HG03575 (cell line): ENCODE results near the gene JADE2.
"Not testable (repeated sequence)": the region's sequence is repeated elsewhere in the genome, so short reads cannot be mapped to it uniquely, and the experiment has no call there.

ENCODE experiments used
- ATAC-seq: cut with Tn5 transposase; IDR thresholded peaks from one replicate; pipeline ENCODE4 v1.9.1; 2021; ENCODE audit not compliant: unreplicated experiment, insufficient number of reproducible peaks, low FRiP score; ENCODE audit errors: extremely low read depth

Gene JADE2

DNA sequence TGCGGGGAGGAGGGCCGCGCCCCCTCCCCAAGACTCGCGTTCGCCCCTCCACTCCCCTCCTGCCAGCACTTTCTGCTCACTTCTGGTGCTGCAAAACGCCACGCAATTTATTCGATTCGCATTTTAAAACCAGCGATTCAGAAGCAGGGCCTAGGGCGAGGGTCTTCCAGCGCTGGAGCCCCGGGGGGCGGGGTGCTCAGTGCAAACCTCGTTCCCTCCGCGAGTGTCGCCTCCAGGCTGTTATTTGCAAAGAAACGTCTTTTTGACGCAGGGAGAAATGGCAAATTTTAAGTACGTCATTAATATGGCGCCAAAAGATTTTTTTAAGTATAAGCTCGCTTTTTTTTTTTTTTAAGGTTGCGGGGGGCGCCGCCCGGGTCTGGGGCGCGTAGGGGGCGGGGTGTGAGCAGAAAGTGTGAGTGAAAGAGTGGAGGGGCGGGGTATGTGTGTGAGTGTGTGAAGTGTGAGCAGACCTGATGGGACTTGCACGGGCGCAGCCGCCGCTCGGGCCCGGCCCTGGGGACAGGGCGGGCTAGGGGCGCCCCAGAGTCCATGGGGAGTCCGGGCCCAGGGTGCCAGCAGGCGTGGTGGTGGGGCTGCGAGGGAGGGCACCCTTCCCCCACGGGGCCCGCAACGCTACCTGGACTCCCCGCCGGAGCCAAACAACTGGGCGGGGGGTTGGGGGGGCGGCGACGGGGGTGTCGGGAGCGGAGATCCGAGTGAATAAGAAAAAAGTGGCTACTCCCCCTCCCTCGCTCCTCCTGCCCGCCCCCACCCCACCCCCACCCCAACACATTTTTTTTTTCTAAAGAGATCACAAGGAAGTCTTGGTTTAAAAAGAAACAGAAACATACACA is at the start of gene JADE2:
Gene JADE2 (plus strand): TSS at position 845 of the 857 bp plus-strand sequence. CDS start 10,188 bp downstream, outside the sequence.
- ATAC-seq = no peak

GRCh38 chr5:134477462-134478245 is 47.8 kb upstream of the JADE2 start:
- no peak for ATAC-seq

DNA sequence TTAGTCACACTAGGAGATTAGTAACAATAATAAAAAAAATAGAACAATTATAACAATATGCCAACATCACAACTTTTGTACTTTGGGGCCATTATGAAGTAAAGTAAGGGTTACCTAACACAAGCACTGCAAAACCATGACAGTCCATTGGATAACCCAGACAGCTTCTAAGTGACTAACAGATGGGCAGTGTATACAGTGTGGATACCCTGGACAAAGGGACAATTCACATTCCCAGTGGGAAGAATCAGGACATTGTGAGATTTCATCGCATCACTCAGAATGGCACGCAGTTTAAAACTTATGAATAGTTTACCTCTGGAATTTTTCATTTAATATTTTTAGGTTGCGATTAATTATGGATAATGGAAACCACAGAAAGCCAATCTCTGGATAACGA is 45.6 kb upstream of the JADE2 start:
- no peak for ATAC-seq

DNA sequence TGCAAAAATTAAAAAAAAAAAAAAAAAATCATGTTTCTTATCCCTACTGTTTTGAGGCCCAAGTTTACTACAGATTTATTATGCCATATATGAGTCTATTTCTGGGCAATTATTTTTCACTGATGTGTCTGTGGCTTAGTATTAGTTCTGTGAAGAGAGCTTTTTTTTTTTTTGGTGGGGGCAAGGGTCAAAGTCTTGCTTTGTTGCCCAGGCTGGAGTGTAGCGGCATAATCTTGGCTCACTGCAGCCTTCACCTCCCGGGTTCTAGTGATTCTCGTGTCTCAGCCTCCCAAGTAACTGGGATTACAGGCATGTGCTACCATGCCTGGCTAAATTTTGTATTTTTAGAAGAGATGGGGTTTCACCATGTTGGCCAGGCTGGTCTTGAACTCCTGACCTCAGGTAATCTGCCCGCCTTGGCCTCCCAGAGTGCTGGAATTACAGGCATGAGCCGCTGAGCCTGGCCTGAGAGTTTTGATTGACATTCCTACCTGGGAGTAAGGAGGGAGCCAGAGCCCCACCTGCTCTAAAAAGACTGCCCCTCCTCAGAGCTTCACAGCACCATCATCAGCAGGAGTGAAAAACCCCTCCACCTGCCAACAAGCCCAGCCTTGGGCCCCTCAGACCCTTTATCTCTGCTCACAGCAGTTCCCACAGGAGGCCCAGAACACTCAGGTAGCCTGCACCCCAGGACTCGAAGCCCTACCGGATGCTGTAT is 36.1 kb upstream of the JADE2 start:
- no peak for ATAC-seq

DNA sequence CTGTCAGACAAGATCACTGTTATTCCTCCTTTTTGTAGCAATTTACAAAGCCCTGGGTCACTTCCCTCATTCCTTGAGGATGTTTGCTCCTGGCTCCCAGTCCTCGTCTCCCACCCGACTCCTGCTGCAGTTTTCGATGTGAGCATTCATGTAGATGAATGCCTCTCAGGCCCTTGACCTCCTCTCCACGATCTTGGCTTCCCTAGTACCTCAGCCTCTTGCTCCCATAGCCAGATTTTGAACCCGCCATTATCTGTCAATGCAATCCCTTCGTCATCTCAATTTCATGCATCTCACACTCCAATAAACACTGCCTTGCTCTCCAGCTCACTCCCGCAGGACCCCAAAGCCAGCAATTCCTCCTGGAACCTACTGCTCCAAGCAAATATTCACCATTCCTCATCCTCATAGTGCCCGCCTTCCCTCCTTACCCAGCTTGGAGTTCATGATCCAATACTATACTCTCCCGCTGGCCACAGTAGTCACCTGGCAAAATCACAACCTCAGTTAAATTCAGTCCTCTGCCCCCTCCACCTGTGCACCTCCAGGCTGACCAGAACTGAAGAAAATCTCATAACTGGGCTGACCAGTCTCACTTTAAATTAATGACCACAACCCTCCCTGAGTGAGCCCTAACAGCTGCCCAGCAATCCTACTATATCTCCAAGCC is 35.1 kb upstream of the JADE2 start:
- no peak for ATAC-seq

DNA sequence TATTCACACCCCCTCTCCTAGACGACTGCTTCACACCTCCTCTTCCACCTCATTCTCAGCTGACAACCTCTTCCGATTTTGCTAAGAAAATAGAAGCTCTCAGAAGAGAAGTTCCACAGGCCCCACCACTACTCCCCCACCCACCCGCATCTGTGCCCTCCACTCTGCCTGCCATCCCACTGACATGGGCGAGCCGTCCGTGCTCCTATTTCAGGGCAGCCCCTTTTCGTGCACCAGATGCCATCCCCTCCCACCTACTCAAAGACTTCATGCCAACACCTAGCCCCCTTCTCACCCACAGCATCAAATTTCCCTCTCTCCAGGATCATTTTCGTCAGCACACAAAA is 34.6 kb upstream of the JADE2 start:
- ATAC-seq = no peak

GRCh38 chr5:134491841-134492442 is 33.5 kb upstream of the JADE2 start:
- no peak for ATAC-seq

DNA sequence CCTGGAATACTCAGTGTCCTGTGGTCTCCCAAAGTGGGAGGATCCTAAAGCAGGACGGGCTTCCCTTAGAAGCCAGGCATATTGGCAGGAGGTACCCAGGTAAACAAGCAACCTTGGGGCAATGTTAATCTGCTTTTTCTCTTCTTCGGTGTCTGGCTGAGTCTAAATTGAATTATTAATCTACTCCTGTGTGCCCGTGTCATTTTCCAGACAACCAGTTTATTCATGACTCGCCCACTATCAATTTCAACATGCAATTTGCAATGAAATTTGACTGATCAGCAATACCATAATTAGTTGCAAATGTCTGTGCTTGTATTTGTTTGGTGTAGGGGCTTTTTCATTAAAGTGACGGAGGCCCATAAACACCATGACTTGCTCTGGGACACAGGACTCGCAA is 32.9 kb upstream of the JADE2 start:
- no peak for ATAC-seq

DNA sequence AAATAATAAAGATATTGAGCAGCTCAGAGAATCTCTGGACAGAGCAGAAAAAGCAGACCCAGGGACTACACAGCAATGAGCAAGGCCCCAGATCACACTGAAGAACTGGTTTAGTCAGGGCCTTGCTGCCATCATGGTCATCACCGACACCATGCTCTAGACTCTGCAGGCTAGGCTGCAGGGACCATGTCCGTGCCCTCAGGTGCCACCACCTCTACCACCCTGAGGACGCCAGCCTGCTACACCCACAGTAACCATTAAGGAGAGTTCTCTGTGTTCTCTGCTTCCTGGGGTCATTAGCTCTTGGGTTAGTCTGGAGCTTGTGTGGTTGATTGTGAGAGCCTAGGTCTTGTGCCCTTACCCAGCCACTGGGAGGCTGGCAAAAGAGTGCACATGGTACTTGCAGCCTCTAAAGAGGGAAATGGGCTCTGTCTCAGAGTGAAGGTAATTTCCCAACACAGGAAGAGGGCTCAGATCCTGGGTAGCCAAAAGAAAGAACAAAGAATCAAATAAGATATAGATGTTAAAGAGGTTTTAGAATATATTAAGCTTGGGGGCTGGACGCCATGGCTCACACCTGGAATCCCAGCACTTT is 31.9 kb upstream of the JADE2 start:
- ATAC-seq = no peak

GRCh38 chr5:134494780-134495179 is 30.7 kb upstream of the JADE2 start:
- no peak for ATAC-seq

DNA sequence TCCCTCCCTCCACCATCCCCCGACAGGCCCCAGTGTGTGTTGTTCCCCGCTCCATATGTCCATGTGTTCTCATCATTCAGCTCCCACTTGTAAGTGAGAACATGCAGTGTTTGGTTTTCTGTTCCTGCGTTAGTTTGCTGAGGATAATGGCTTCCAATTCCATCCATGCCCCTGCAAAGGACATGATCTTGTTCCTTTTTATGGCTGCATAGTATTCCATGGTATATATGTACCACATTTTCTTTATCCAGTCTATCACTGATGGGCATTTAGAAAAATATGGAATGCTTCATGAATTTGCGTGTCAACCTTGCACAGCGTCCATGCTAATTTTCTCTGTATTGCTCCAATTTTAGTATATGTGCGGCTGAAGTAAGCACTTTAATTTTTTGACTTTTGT is 25.6 kb upstream of the JADE2 start:
- not testable (repeated sequence) for ATAC-seq

DNA sequence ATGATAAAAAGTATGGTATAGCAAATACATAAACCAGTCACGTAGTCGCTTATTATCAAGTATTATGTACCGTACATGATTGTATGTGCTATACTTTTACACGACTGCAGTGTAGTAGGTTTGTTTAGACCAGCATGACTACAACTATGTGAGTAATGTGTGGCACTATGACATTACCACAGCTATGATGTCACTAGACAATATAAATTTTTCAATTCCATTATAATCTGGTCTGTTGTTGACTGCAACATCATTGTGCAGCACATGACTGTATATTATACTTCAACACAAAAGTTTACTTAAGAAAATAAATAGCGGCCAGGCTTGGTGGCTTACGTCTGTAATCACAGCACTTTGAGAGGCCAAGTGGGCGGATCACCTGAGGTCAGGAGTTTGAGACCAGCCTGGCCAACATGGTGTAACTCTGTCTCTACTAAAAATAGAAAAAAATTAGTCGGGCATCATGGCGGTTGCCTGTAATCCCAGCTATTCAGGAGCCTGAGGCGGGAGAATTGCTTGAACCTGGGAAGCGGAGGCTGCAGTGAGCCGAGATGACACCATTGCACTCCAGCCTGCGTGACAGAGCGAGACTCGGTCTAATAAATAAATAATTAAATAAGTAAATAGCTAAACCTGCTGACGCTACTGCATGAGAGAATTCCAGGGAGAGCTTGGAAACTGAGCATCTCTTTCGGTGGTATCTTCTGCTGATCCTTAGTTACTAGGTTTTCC is 24.6 kb upstream of the JADE2 start:
- ATAC-seq = no peak

DNA sequence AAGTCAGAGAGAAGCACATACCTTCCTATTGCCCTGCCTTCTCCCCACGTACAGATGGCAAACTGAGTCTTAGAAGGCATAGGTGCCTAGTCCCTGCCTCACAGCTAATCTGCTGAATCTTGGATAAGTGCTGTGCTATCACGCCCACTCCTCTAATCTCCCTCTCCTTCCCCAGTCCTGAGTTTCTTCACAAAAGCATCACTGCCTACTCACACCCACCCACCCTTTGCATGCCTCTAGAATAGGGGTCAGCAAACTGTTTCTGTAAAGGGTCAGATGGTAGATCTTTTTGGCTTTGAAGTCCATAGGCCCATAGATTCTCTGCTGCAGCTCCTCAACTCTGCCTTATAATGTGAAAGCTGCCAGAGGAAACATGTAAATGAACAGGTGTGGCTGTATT is 23.2 kb upstream of the JADE2 start:
- ATAC-seq = no peak

GRCh38 chr5:134503088-134503936 is 22.2 kb upstream of the JADE2 start:
- ATAC-seq = no peak

GRCh38 chr5:134503937-134504437 is 21.5 kb upstream of the JADE2 start:
- no peak for ATAC-seq

DNA sequence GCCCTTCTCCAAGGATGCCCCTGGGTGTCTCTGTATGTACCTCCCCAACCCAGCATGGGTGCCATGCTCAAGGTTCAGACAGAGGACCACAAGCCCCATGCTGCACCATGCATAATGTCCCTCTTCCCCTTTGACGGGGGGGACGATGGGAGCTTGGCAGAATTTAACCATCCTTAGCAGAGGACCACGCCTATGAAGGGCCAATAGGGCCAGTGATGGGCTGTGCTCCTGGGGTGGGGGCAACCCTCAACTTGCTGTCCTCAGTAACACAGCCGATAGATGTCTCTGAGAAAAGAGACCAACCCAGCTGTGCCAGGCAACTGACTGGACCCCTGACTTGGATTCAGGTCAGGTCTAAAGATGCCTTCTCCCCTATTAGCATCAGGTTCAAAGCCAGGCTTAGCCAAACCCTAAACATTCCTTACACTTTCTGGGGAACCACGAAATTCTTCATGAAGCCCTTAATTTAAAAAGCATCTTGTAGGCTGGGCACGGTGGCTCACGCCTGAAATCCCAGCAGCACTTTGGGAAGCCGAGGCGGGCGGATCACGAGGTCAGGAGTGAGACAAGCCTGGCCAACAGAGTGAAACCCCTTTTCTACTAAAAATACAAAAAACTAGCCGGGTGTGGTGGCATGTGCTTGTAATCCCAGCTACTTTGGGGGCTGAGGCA is 20.7 kb upstream of the JADE2 start:
- no peak for ATAC-seq
